HG02885 (cell line): ENCODE data around the gene EPHA1.
A peak's percentile ranks its signal among the peaks of the same experiment; 100 is the strongest.
"Not testable (repeated sequence)": the region's sequence is repeated elsewhere in the genome, so short reads cannot be mapped to it uniquely, and the experiment has no call there.

Experiments used
- ATAC-seq: cut with Tn5 transposase; IDR thresholded peaks from one replicate; pipeline ENCODE4 v1.9.1; 2021; ENCODE audit warnings: mild to moderate bottlenecking; ENCODE audit not compliant: unreplicated experiment, poor library complexity

The EPHA1 gene

GRCh38 chr7:143433759-143434158, 25.1 kb upstream of the EPHA1 start:
- ATAC-seq, result no peak

GRCh38 chr7:143431109-143431508, 22.5 kb upstream of the EPHA1 start:
- no peak for ATAC-seq

GRCh38 chr7:143429770-143430698, 21.4 kb upstream of the EPHA1 start:
- ATAC-seq, result no peak

GRCh38 chr7:143426479-143427142, 18.0 kb upstream of the EPHA1 start:
- no peak for ATAC-seq

GRCh38 chr7:143424476-143424875, 15.8 kb upstream of the EPHA1 start:
- ATAC-seq, result not testable (repeated sequence)

- ATAC-seq, result no peak
Observed at GRCh38 chr7:143422033-143422432, 13.4 kb upstream of the EPHA1 start.

GRCh38 chr7:143420624-143421023, 12.0 kb upstream of the EPHA1 start:
- ATAC-seq, result not testable (repeated sequence)

- no peak for ATAC-seq
Observed at GRCh38 chr7:143419880-143420279, 11.2 kb upstream of the EPHA1 start.

GRCh38 chr7:143418681-143419458, 10.2 kb upstream of the EPHA1 start:
- ATAC-seq, result no peak

GRCh38 chr7:143417734-143418383, 9.2 kb upstream of the EPHA1 start:
- ATAC-seq, result no peak

- ATAC-seq, result peak; percentile 69
Observed at GRCh38 chr7:143416565-143417149, 8.0 kb upstream of the EPHA1 start.

GRCh38 chr7:143415742-143416397, 7.2 kb upstream of the EPHA1 start:
- no peak for ATAC-seq

GRCh38 chr7:143415209-143415608, 6.6 kb upstream of the EPHA1 start:
- not testable (repeated sequence) for ATAC-seq

GRCh38 chr7:143413123-143413522, 4.5 kb upstream of the EPHA1 start:
- no peak for ATAC-seq

- ATAC-seq, result no peak
Observed at GRCh38 chr7:143411976-143412708, 3.5 kb upstream of the EPHA1 start.

GRCh38 chr7:143410521-143411004, 1.9 kb upstream of the EPHA1 start:
- no peak for ATAC-seq

GRCh38 chr7:143408252-143408685, 387 bp downstream of the EPHA1 start:
- peak; percentile 3 for ATAC-seq
